HG02642 (cell line): ENCODE measurements around the gene ALS2CL.

ENCODE experiments used
- ATAC-seq: cut with Tn5 transposase; IDR thresholded peaks from one replicate; pipeline ENCODE4 v1.9.1; 2021; ENCODE audit warnings: mild to moderate bottlenecking; ENCODE audit not compliant: unreplicated experiment, poor library complexity

ALS2CL gene

GRCh38 chr3:46680298-46680826, 13.1 kb downstream of the ALS2CL start:
- ATAC-seq = no peak

DNA sequence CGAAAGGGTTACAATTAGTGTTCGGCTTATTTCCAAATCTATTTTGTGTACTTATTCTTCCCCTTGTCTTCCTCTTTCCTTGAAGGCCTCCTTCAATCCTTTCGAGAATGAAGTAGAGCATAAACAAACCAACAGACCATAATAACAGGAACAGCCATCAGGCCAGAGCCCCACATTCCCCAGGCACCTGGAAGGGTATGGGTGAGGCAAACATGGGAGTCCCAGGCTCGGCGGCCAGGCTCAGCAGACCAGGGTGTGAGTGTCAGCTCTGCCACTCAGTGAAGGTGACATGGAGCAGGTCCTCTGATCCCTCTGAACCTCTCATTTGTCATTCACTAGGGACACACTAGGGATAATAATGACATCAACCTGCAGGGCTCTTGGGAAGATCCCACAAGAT, 13.8 kb downstream of the ALS2CL start:
- ATAC-seq = no peak

DNA sequence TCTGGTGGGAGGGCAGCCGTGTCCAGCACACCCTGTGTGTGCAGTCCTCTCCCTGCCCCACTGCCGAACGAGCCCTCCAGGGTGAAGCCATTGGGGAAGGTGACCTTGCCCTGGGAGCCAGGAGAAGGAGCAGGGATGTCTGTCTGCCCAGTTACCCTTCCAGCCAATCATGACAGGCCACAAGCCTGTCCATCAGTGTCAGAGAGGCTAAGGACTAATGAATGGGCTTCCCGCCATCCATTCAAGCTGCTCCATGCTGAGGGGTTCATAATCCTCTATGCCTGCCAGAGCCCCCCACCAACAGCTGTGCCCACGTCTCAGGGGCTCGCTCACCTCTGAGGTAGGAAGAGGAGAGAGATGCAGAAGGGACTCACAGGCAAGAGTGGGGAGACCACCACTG, 15.2 kb downstream of the ALS2CL start:
- no peak for ATAC-seq

DNA sequence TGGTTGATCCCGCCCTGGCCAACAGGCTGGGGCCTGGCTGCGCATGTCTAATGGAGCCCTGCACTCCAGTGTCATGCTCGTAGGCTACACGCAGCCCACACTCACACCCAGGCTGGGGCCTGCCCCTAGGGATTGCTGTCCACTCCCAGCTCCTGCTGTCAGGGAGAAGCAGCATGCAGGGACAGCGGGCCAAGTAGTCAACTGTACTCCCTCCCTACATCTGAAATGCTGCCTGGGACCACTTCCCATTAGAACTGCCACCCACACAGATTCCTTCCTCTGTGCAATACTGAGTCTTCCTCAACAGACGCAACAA, 16.1 kb downstream of the ALS2CL start:
- ATAC-seq = no peak

GRCh38 chr3:46676601-46677410, 16.7 kb downstream of the ALS2CL start:
- no peak for ATAC-seq

DNA sequence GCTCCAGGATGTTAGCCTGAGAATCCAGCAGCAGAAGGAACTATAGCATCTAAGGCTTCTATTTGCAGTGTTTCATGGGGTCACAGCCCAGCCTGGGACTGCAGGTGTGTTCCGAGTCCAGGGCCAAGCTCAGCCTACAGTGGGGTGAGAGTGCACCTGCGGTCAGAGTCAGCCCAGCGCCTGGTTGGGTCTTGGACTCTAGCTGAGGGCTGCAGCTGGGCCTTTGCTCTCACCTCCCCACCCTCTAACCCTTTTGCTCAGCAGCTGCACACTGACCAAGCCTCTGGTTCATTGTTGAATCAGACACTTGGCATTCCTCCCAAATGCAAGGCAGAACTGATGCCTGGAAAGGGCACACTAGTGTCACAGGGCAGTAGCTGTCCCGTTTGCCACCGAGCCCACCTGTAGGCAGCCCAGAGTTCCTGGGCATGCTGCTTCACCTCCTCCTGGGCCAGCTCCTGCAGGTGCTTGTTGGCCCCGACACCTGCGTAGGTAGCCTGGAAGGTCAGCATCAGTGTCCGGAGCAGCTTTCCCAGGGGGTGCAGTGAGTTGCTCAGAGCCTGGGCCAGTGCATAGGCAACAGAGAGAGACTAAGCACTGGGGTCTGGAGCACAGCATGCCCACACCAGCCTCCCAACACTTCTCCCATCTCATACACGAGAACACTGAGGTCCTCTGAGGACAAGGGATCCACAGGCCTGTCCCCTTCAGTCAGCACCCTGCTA, 17.5 kb downstream of the ALS2CL start:
- no peak for ATAC-seq

- no peak for ATAC-seq
These were observed 18.1 kb downstream of the ALS2CL start for GRCh38 chr3:46675426-46675825.

- ATAC-seq = no peak
These were observed 19.2 kb downstream of the ALS2CL start for GRCh38 chr3:46674031-46674845.

DNA sequence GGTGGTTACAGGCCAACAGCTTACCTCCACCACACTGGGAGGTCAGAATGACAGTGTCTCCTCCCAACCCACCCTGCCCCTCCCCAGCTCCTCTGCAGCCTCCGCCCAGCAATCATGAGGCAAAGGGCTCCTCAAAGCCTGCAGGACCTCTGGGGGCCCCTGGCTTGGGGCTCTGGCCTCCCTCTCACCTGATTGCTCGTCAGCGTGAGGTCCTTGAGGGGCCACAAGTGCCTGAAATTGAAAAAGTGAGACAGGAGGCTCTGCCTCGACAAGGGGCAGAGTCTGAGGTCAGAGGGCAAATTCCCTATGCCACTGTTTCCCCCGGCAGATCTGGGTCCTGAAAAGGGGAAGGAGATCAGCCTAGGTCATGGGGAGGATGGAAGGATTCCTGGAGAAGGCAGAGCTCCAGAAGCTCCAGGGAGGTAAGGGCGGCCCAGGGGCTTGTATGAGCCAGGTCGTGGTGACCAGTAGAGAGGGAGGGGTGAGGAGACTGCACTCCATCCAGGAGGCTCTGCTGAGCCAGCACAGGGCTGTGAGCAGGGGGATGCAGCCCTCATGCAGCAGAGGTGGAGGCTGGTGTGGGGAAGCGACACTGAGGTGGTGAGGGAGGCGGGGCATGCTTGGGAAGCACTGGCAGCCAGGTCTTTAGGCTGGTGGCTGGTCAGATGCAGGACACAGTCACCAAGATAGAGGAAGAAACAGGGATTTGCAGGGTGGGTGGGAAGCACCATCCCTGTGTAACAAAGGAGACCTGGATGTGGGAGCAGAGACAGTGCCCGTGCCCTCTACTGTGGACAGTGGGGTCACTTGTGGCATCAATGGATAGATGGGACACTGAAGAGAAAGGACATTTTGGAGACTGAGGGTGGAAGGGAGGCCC, 20.1 kb downstream of the ALS2CL start:
- ATAC-seq = no peak

- no peak for ATAC-seq
These were observed 21.2 kb downstream of the ALS2CL start for GRCh38 chr3:46672349-46672695.

DNA sequence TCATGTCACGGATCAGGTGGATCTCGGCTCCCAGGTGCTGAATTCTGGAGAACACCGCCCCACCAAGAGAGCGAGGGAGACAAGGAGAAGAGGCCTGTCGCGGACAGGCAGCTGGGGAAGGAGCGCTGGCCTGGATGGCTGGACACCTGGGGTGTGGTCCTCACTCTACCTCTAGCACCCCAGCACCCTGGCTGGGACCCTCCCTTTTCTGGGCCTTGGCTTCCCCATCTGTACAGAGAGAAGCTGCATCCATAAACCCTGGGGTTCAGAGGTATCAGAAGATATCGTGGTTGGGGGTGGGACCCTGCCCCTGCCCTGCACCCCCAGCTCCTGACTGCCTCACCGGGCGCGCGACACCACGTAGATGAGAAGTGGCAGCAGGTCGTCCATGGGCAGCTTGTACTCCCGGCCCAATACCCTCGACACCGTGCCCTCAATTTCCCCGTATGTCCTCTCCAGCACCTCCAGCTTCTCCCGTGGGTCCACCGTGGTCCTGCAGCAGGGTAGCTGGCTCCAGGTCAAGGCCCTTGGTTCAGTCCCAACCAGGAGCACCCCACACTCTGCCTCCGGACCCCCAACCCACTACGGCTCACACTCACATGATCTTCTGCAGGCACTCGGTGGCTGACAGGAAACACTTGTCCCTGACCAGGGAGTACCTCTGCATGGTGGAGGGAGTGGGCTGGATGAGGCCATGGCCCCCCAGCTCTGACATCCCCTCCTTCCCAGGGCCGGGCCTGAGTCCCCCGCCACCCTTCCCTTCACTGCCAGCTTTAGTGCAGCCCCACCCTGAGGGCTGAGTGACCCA, 21.7 kb downstream of the ALS2CL start:
- no peak for ATAC-seq

DNA sequence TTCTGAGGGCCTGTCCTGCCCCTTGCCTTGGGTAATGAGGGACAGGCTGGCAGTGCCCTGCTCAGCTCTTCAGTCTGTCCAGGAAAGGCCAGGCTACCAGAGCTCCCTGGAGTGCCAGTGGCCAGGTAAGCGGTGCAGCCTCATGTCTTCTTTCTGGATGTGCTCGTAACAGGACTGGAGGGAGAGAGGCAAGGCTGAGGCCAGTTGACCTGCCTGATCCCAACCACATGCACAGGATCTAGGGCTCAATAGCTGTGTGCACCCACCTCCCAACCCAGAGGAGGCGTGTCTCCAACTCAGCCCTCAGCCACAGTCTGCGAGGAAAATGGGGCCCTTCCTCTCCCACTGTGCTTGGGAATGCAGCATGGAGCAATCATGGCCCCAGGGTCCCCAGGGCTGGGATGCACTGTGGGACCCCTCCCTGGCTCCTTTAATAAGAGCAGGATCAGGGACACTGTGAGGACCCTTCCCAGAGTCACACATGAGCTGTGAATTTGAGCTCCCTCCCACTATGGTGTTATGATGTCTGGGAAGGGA, 22.5 kb downstream of the ALS2CL start:
- no peak for ATAC-seq

DNA sequence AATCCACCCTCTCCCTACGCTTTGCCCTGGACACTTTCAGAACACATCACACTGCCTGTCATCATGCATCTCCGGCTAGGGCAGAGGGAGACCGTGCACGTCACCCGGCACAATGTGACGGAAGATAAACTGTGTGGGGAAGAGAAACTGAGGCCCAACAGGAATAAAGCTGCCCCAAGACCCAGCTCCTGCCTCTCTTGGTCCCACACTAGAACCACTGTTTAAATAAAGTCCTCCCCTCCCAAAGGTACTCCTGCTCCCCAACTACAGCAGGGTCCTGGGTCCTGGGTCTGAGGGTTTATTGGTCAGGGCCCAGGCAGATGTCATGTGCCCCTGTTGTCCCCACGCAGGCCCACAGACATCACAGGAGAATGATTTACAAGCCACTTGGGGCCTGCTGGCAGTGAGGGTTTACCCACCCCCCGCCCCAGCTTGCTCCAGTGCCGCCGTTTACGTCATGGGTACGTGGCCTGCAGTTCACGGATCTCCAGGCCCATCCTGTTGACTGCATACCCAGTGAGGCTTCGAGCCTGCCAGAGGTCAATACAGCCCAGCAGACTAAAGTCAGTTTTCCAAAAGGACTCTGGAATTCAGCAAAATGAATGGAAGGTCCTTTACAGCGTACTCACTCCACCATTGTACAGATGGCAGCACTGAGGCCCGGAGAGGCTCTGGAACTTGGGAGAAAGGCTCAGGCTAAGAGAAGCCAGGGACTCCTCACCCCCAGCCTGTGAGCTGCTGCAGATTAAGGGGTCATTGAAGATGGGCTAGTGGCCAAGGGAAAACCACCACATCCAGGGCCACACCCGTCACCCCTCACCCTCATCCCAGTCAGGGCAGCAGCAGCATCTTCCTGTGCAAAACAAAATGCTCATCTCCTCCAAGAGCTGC, 23.2 kb downstream of the ALS2CL start:
- ATAC-seq = no peak

DNA sequence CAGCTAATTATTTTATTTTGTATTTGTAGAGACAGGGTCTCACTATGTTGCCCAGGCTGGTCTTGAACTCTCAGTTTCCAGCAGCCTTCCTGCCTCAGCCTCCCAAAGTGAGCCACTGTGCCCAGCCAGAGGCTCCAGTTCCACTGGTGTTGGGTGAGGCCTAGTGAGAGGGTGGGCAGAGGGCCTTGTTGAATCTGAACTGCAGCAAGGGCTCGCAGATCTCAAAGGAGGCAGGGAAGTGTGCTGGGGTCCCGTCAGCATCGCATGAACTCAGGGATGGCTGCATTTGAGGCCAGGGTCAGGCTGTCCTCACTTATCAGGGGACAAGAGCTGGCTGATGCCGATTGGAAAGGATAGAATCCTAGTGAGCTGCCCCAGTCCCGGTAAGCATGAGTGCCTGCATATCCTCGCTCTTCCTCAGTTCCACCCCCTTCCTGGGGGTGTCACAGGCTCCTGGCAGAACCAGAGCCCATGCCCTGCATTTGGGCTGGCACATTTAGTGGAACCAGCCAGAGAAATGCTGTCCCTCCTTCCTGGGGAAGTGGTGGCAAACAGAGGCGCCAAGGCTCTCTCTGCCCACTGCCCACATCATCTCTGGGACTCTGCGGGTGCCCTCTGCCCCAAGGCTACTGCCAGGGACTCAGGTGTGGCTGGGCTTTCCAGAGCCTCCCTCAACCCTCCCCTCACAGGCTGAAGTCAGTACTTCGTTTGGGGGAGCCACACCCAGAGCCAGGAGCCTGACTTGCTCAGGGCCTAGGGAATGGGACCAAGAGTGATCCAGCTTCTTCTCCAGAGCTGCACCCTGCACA, 24.1 kb downstream of the ALS2CL start:
- no peak for ATAC-seq

- no peak for ATAC-seq
These were observed 24.9 kb downstream of the ALS2CL start for GRCh38 chr3:46668591-46668990.

GRCh38 chr3:46668116-46668515, 25.4 kb downstream of the ALS2CL start:
- no peak for ATAC-seq

DNA sequence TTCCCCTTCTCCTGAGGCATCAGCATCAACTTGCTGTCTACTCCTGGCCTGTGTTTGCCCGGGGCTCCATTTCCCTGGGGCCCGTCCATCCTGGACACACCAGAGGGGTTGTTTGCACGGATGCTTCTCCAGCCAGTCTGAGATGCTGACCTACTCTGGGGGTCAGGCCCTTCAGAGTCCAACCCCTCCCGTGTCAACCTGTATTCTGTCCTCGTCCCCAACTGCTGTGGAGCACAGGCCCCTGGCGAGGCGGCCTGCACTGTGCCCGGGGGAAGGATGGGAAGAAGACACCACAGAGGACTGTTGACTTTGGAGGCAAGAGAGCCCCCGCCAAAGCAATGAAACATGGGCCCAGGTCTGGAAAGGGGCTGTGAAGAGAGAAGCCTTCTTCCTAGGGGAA, 25.8 kb downstream of the ALS2CL start:
- ATAC-seq = no peak
